Cardiac fibroblast (primary cell): ENCODE data around the gene HLA-C.

ENCODE experiments used
- DNase-seq, 2 donors: peaks; one replicate each; pipeline versions ENCODE4 v3.0.0 to v3.0.0-alpha.2; 2010; ENCODE audit warnings: low read depth in 2 of 2
- H3K4me3 ChIP-seq, 2 donors: replicated peaks in 1 of 2; 1 replicate in 1 of 2; 2 replicates in 1 of 2; pipeline ENCODE4 v1.5.1; 2011; ENCODE audit warnings: low read depth in 2 of 2, low read length in 2 of 2, mild to moderate bottlenecking in 2 of 2, moderate library complexity in 1 of 2
- CTCF ChIP-seq: IDR thresholded peaks from one replicate; pipeline ENCODE4 v1.5.1; 2011; ENCODE audit warnings: low read depth, mild to moderate bottlenecking, low read length, inconsistent platforms

HLA-C gene

GRCh38 chr6:31307669-31308049 lies 35.8 kb upstream of the HLA-C start:
- no peak for DNase-seq
- TF ChIP-seq CTCF: no peak
- H3K4me3 ChIP-seq: no peak overlapping the region

GRCh38 chr6:31305703-31306219 lies 33.9 kb upstream of the HLA-C start:
- no peak overlapping the region for H3K4me3 ChIP-seq
- no peak for TF ChIP-seq CTCF
- no peak for DNase-seq

- no peak for TF ChIP-seq CTCF
- H3K4me3 ChIP-seq: no peak overlapping the region
- peak in 1 of 2 donors; percentile 20 for DNase-seq
Measured at GRCh38 chr6:31304683-31305082, 32.8 kb upstream of the HLA-C start.

- no peak for TF ChIP-seq CTCF
- H3K4me3 ChIP-seq: no peak overlapping the region
- no peak for DNase-seq
Measured at GRCh38 chr6:31300797-31301196, 28.9 kb upstream of the HLA-C start.

- TF ChIP-seq CTCF: no peak
- DNase-seq: no peak
- H3K4me3 ChIP-seq: no peak overlapping the region
Measured at GRCh38 chr6:31299947-31300346, 28.1 kb upstream of the HLA-C start.

GRCh38 chr6:31299511-31299910 lies 27.6 kb upstream of the HLA-C start:
- no peak for TF ChIP-seq CTCF
- no peak overlapping the region for H3K4me3 ChIP-seq
- DNase-seq: no peak

- no peak for TF ChIP-seq CTCF
- H3K4me3 ChIP-seq: no peak overlapping the region
- no peak for DNase-seq
Measured at GRCh38 chr6:31294056-31294455, 22.2 kb upstream of the HLA-C start.
